ENCODE results near the gene ABCG2. TPM values are rescaled to one million over a fixed set of nuclear protein-coding genes. Genes with fewer than 3 reads are reported as not detected.
A peak's percentile ranks its signal among the peaks of the same experiment; 100 is the strongest.

Gene ABCG2
- 7.8 TPM for total RNA-seq

DNA sequence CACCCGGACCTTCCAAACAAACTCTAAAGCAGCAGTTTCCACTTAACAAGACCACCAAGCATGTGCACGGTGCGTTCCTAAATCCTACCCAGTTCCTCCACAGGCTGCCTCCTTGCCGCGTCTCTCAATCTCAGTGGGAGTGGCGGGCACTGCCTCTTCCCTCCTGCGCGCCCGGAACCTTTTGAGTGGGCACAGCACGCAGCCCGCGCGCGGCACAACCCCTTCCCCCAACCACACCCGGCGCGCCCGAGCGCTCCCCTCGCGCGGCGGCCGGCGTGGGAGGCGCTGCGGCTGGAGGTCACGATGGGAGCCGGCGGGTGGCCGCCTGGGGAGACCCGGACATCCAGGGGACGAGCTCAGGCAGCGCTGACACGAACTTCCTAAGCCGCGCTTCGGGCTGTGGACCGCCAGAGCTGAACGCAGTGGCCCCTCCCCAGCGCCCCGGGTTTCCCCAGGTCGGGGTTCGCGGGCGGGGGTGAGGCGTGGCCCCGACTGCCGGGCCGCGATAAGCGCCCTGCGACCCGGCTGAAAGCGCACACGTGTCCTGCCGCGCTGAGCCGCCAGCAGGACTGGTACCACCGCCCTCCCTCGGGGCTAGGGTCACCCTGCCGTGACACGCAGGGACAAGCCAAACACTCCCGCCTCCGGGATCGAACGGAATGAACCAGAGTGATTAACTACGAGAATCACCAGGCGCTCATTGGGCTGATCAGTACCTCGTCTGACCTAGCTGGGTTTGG is at the start of gene ABCG2:
Gene ABCG2 (minus strand): TSS at position 151 of the 740 bp plus-strand sequence. CDS start 18,644 bp downstream, outside the sequence.
- peak within 1 kb of the TSS; percentile 60 to 81 (median 76) for H3K4me3 ChIP-seq (ENCODE audit: low read length in 3 of 3)
- H3K27ac ChIP-seq (ENCODE audit: low read depth, low read length), result no peak within 1 kb of the TSS
- peaks cover 4 to 6% (median 5%) of the 10 kb centered on the region in 3 donors for H3K4me1 ChIP-seq (ENCODE audit: control insufficient read depth in 3 of 3, insufficient read depth in 3 of 3, low read length in 3 of 3)
- peak within 1 kb of the TSS; percentile 50 to 79 (median 73) for H3K9ac ChIP-seq (ENCODE audit: low read depth in 1 of 3, low read length in 3 of 3)
- H3K9me3 ChIP-seq (ENCODE audit: control insufficient read depth in 3 of 3, low read length in 3 of 3), result no peaks in the 10 kb centered on the region
- H3K27me3 ChIP-seq (ENCODE audit: control insufficient read depth in 3 of 3, insufficient read depth in 3 of 3, low read length in 3 of 3), result peaks cover 0 to 5% (median 3%) of the 10 kb centered on the region in 3 donors
- no peaks in the 10 kb centered on the region for H3K36me3 ChIP-seq (ENCODE audit: control insufficient read depth in 3 of 3, insufficient read depth in 3 of 3, low read length in 3 of 3)

DNA sequence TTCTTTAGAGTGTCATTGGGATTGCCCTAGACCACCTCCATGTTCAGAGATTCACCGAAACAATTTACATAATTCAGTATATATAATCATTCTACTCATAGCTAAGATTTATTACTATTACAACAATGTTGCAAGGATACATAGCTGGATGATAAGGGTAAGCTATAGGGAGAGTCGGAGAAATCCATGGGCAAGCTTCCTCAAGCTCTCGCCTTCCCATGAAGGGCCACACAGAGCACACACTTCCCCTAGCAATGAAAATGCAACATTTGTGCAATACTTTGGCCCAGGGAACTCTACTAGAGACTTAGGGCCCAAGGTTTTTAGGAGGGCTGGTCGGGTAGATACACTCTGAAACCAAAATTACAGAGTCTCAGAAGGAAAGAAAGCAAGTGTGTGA is 49.7 kb upstream of the ABCG2 start:
- Histone ChIP-seq H3K27me3 (ENCODE audit: control insufficient read depth in 3 of 3, insufficient read depth in 3 of 3, low read length in 3 of 3) (no peaks in the 10 kb centered on the region), H3K4me1 (ENCODE audit: control insufficient read depth in 3 of 3, insufficient read depth in 3 of 3, low read length in 3 of 3) (no peaks in the 10 kb centered on the region), H3K27ac (ENCODE audit: low read depth, low read length) (no peak overlapping the region), H3K36me3 (ENCODE audit: control insufficient read depth in 3 of 3, insufficient read depth in 3 of 3, low read length in 3 of 3) (no peaks in the 10 kb centered on the region), H3K9me3 (ENCODE audit: control insufficient read depth in 3 of 3, low read length in 3 of 3) (no peaks in the 10 kb centered on the region), H3K9ac (ENCODE audit: low read depth in 1 of 3, low read length in 3 of 3) (no peak overlapping the region), H3K4me3 (ENCODE audit: low read length in 3 of 3) (no peak overlapping the region)

DNA sequence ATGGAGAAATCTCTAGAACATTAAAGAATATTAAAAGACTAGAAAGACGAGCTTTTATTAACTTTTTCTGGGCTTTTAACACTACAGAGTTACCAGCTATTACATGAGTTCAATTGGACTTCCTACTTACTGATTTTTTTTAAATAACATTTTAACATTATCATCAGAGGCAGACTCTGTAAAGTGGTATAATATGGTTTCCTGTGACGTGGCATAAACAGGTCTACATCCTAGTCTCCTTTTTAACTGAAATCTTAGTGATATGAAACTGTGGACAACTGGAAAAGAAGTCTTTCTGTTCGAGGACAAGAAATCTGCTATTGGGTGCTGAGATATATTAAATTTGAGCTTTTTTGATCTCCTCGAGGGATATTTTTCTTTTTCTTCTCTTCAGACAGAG is 48.7 kb upstream of the ABCG2 start:
- no peak overlapping the region for H3K4me3 ChIP-seq (ENCODE audit: low read length in 3 of 3)
- H3K27ac ChIP-seq (ENCODE audit: low read depth, low read length), result no peak overlapping the region
- no peak overlapping the region for H3K9ac ChIP-seq (ENCODE audit: low read depth in 1 of 3, low read length in 3 of 3)
- H3K36me3 ChIP-seq (ENCODE audit: control insufficient read depth in 3 of 3, insufficient read depth in 3 of 3, low read length in 3 of 3), result no peaks in the 10 kb centered on the region
- no peaks in the 10 kb centered on the region for H3K27me3 ChIP-seq (ENCODE audit: control insufficient read depth in 3 of 3, insufficient read depth in 3 of 3, low read length in 3 of 3)
- no peaks in the 10 kb centered on the region for H3K4me1 ChIP-seq (ENCODE audit: control insufficient read depth in 3 of 3, insufficient read depth in 3 of 3, low read length in 3 of 3)
- H3K9me3 ChIP-seq (ENCODE audit: control insufficient read depth in 3 of 3, low read length in 3 of 3), result no peaks in the 10 kb centered on the region

DNA sequence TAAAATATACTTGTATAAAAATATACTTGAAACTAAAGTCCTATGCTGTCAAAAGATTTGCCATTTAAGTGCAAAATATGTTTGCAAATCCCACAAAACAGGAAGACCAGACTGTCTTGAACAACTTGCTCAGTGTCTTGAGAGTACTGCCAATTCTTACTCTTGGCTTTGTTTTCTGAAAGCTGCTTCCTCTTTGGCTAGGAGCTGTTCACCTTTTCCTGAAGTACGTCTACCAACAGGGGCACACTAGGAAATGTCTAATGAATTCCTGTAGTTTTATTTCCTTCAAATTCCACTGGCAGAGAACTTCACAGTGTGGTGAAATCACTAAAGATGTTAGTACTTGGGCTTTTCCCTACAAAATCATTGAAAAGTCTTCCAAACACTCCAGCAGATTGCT is 46.4 kb upstream of the ABCG2 start:
- Histone ChIP-seq H3K4me1 (ENCODE audit: control insufficient read depth in 3 of 3, insufficient read depth in 3 of 3, low read length in 3 of 3) (no peaks in the 10 kb centered on the region), H3K9ac (ENCODE audit: low read depth in 1 of 3, low read length in 3 of 3) (no peak overlapping the region), H3K36me3 (ENCODE audit: control insufficient read depth in 3 of 3, insufficient read depth in 3 of 3, low read length in 3 of 3) (no peaks in the 10 kb centered on the region), H3K27me3 (ENCODE audit: control insufficient read depth in 3 of 3, insufficient read depth in 3 of 3, low read length in 3 of 3) (no peaks in the 10 kb centered on the region), H3K9me3 (ENCODE audit: control insufficient read depth in 3 of 3, low read length in 3 of 3) (no peaks in the 10 kb centered on the region), H3K4me3 (ENCODE audit: low read length in 3 of 3) (no peak overlapping the region), H3K27ac (ENCODE audit: low read depth, low read length) (no peak overlapping the region)

DNA sequence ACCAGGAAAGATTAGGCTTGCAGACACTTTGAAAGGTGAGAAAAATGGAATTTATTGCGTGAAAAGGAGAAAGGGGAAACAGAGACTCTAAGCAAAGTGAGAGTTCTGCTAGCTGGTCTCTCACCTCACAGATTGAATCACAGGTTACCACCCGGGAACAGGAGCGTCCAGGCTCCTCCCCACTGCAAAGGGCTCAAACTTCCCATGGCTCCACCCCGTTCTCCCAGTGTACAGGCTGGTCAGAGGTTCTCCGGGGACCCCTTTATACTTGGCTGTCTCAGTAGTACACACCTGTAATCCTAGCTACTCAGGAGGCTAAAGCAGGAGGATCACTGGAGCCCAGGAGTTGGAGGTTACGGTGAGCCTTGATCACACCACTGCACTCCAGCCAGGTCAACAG is 44.0 kb upstream of the ABCG2 start:
- H3K27ac ChIP-seq (ENCODE audit: low read depth, low read length), result no peak overlapping the region
- no peaks in the 10 kb centered on the region for H3K36me3 ChIP-seq (ENCODE audit: control insufficient read depth in 3 of 3, insufficient read depth in 3 of 3, low read length in 3 of 3)
- H3K4me1 ChIP-seq (ENCODE audit: control insufficient read depth in 3 of 3, insufficient read depth in 3 of 3, low read length in 3 of 3), result no peaks in the 10 kb centered on the region
- no peaks in the 10 kb centered on the region for H3K27me3 ChIP-seq (ENCODE audit: control insufficient read depth in 3 of 3, insufficient read depth in 3 of 3, low read length in 3 of 3)
- H3K9ac ChIP-seq (ENCODE audit: low read depth in 1 of 3, low read length in 3 of 3), result no peak overlapping the region
- no peaks in the 10 kb centered on the region for H3K9me3 ChIP-seq (ENCODE audit: control insufficient read depth in 3 of 3, low read length in 3 of 3)
- H3K4me3 ChIP-seq (ENCODE audit: low read length in 3 of 3), result no peak overlapping the region

DNA sequence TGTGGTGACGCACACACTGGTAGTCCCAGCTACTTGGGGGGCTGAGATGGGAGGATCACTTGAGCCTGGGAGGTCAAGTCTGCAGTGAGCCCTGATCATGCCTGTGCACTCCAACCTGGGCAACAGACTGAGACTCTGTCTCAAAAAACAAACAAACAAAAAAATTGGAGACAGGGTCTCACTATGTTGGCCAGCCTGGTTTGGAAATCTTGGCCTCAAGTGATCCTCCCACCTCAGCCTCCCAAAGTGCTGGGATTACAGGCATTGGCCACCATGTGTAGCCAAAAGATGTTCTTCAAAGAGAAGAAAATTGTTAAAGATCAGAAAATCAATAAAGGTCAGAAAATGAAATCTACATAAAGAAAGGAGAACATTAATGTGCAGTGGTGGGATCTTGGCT is 41.7 kb upstream of the ABCG2 start:
- H3K9ac ChIP-seq (ENCODE audit: low read depth in 1 of 3, low read length in 3 of 3), result no peak overlapping the region
- H3K4me1 ChIP-seq (ENCODE audit: control insufficient read depth in 3 of 3, insufficient read depth in 3 of 3, low read length in 3 of 3), result no peaks in the 10 kb centered on the region
- no peak overlapping the region for H3K27ac ChIP-seq (ENCODE audit: low read depth, low read length)
- no peaks in the 10 kb centered on the region for H3K27me3 ChIP-seq (ENCODE audit: control insufficient read depth in 3 of 3, insufficient read depth in 3 of 3, low read length in 3 of 3)
- H3K9me3 ChIP-seq (ENCODE audit: control insufficient read depth in 3 of 3, low read length in 3 of 3), result no peaks in the 10 kb centered on the region
- no peaks in the 10 kb centered on the region for H3K36me3 ChIP-seq (ENCODE audit: control insufficient read depth in 3 of 3, insufficient read depth in 3 of 3, low read length in 3 of 3)
- no peak overlapping the region for H3K4me3 ChIP-seq (ENCODE audit: low read length in 3 of 3)

DNA sequence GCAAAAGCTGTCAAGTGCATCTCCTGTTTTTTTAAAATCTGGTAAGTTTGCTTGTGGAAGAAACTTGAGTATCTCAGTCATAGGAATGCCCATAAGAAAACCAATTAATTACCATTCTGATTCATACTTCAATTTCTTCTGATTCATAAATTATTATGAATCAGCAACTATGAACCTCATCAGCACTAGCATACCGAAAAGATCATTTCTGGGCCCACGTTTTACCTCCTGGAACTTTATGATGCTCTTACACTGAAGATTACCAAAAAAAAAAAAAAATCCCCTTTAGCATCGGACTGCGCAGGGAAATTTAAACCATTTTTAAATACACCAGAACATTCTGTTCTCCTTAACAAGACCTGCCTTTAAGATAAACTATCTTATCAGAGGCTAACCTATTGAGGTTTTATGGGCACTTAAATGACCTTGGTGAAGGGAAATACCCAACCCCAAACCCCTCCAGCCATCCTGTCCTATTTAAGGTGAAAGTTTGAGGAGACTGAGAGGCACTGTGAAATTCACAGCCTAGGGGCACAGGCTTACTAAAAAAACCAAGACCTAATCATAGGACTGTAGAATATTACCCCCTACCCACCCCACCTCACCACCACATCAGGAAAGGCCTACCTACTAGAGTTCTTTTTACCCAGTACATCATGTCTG is 38.2 kb upstream of the ABCG2 start:
- Histone ChIP-seq H3K9me3 (ENCODE audit: control insufficient read depth in 3 of 3, low read length in 3 of 3) (no peaks in the 10 kb centered on the region), H3K9ac (ENCODE audit: low read depth in 1 of 3, low read length in 3 of 3) (no peak overlapping the region), H3K4me1 (ENCODE audit: control insufficient read depth in 3 of 3, insufficient read depth in 3 of 3, low read length in 3 of 3) (no peaks in the 10 kb centered on the region), H3K36me3 (ENCODE audit: control insufficient read depth in 3 of 3, insufficient read depth in 3 of 3, low read length in 3 of 3) (no peaks in the 10 kb centered on the region), H3K27me3 (ENCODE audit: control insufficient read depth in 3 of 3, insufficient read depth in 3 of 3, low read length in 3 of 3) (no peaks in the 10 kb centered on the region), H3K27ac (ENCODE audit: low read depth, low read length) (no peak overlapping the region), H3K4me3 (ENCODE audit: low read length in 3 of 3) (no peak overlapping the region)

DNA sequence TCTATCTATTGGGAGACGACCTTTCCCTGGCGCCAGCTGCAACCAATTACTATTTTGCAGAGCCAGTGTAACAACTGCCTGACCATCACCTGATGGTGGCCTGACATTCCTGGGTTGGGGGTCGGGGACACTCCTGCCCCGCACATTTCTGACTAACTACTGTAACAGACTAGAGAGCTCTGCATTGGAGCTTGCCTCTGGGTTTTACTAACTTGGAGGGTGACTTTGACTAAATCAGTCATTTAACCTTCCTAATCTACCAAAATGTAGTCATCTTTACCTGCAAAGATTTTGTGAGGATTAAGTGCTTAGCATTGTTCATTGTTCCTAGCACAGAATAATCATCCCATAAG is 37.5 kb upstream of the ABCG2 start:
- Histone ChIP-seq H3K4me3 (ENCODE audit: low read length in 3 of 3) (no peak overlapping the region), H3K27me3 (ENCODE audit: control insufficient read depth in 3 of 3, insufficient read depth in 3 of 3, low read length in 3 of 3) (no peaks in the 10 kb centered on the region), H3K4me1 (ENCODE audit: control insufficient read depth in 3 of 3, insufficient read depth in 3 of 3, low read length in 3 of 3) (no peaks in the 10 kb centered on the region), H3K36me3 (ENCODE audit: control insufficient read depth in 3 of 3, insufficient read depth in 3 of 3, low read length in 3 of 3) (no peaks in the 10 kb centered on the region), H3K9me3 (ENCODE audit: control insufficient read depth in 3 of 3, low read length in 3 of 3) (no peaks in the 10 kb centered on the region), H3K9ac (ENCODE audit: low read depth in 1 of 3, low read length in 3 of 3) (no peak overlapping the region), H3K27ac (ENCODE audit: low read depth, low read length) (no peak overlapping the region)

DNA sequence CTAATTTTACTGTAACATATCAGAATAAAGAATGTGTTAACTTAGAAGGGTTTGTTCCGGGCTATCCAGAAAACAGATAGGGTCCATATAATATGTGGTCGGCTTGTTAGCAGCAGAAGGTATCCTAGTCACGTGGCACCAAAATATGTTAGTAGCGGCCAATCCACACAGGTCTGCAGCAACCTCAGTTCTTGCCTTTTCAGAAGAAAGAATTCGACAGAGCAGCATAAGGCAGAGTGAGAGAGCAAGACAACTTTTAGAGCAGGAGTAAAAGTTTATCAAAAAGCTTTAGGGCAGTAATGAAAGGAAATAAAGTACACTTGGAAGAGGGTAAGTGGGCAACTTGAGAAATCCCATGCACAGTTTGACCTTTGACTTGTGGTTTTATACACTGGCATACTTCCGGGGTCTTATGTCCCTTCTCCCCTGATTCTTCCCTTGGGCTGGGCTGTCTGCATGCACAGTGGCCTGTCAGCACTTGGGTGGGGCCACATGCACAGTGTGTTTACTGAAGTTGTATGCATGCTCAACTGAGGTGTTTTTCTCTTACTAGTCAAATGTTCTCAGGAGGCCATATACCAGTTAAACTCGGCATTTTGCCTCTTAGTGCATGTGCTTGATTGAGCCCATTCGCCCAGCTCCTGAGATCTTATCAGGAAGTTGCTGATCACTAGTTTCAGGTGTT is 37.0 kb upstream of the ABCG2 start:
- Histone ChIP-seq H3K9ac (ENCODE audit: low read depth in 1 of 3, low read length in 3 of 3) (no peak overlapping the region), H3K27ac (ENCODE audit: low read depth, low read length) (no peak overlapping the region), H3K27me3 (ENCODE audit: control insufficient read depth in 3 of 3, insufficient read depth in 3 of 3, low read length in 3 of 3) (no peaks in the 10 kb centered on the region), H3K36me3 (ENCODE audit: control insufficient read depth in 3 of 3, insufficient read depth in 3 of 3, low read length in 3 of 3) (no peaks in the 10 kb centered on the region), H3K4me3 (ENCODE audit: low read length in 3 of 3) (no peak overlapping the region), H3K9me3 (ENCODE audit: control insufficient read depth in 3 of 3, low read length in 3 of 3) (no peaks in the 10 kb centered on the region), H3K4me1 (ENCODE audit: control insufficient read depth in 3 of 3, insufficient read depth in 3 of 3, low read length in 3 of 3) (no peaks in the 10 kb centered on the region)

DNA sequence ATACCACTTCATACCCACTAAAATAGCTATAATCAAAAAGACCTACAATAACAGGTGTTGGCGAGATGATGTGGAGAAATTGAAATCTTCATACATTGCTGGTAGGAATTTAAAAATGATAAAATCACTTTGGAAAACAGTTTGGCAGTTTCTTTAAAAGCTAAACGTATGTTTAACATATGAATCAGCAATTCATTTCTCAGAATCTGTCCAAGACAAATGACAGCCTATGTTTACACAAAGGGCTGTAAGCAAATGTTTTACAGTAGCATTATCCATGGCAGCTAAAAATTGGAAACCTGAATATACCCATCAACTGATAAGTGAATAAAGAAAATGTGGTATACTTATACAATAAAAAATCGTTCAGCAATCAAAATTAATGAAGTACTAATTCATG is 33.0 kb upstream of the ABCG2 start:
- no peak overlapping the region for H3K4me3 ChIP-seq (ENCODE audit: low read length in 3 of 3)
- H3K9ac ChIP-seq (ENCODE audit: low read depth in 1 of 3, low read length in 3 of 3), result no peak overlapping the region
- H3K27me3 ChIP-seq (ENCODE audit: control insufficient read depth in 3 of 3, insufficient read depth in 3 of 3, low read length in 3 of 3), result no peaks in the 10 kb centered on the region
- H3K27ac ChIP-seq (ENCODE audit: low read depth, low read length), result no peak overlapping the region
- H3K4me1 ChIP-seq (ENCODE audit: control insufficient read depth in 3 of 3, insufficient read depth in 3 of 3, low read length in 3 of 3), result no peaks in the 10 kb centered on the region
- H3K9me3 ChIP-seq (ENCODE audit: control insufficient read depth in 3 of 3, low read length in 3 of 3), result no peaks in the 10 kb centered on the region
- H3K36me3 ChIP-seq (ENCODE audit: control insufficient read depth in 3 of 3, insufficient read depth in 3 of 3, low read length in 3 of 3), result no peaks in the 10 kb centered on the region
